Measurements from ENCODE around the gene PPP2R3C. TPM values are rescaled to one million over a fixed set of nuclear protein-coding genes. Genes with fewer than 3 reads are reported as not detected.
A peak's percentile ranks its signal among the peaks of the same experiment; 100 is the strongest.
"Not testable (repeated sequence)": the region's sequence is repeated elsewhere in the genome, so short reads cannot be mapped to it uniquely, and the experiment has no call there.

The PPP2R3C gene
- total RNA-seq, 1 donor from 2014 or later: 25.1 TPM

DNA sequence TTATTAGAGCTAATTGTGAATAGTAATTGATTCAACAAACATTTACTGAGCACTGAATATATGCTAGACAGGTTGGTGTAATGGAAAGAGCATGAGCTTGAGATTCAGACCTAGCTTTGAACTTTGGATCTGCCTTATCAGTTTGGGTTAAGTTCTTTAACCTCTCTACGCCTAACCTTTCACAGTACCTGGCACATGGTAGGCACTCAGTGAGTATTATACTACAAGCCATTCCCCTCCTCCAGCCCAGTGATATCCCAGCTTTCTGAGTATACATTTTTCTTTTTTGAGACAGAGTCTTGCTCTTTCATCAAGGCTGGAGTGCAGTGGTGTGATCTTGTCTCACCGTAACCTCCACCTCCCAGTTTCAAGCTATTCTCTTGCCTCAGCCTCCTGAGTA lies 43.7 kb downstream of the PPP2R3C start:
- DNase-seq (no peak), ATAC-seq (ENCODE audit: poor library complexity) (peak; percentile 38)
- intact Hi-C loops (cut with DNase I): no loop called here

DNA sequence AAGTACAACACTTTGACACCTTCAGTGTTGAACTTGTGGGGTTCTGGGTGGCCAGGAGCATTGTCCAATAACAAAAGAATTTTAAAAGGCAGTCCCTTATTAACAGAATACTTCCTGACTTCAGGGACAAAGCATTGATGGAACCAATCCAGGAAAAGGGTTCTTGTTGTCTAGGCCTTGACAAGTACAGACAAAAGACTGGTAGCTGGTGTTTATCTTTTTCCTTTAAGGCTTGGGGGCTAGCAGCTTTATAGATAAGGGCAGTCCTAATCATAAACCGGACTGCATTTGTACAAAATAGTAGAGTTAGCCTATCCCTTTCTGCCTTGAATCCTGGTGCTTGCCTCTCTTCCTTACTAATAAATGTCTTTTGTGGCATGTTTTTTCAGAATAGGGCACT lies 48.3 kb downstream of the PPP2R3C start:
- DNase-seq (no peak), ATAC-seq (ENCODE audit: poor library complexity) (no peak)
- intact Hi-C loops (cut with DNase I): no loop called here

DNA sequence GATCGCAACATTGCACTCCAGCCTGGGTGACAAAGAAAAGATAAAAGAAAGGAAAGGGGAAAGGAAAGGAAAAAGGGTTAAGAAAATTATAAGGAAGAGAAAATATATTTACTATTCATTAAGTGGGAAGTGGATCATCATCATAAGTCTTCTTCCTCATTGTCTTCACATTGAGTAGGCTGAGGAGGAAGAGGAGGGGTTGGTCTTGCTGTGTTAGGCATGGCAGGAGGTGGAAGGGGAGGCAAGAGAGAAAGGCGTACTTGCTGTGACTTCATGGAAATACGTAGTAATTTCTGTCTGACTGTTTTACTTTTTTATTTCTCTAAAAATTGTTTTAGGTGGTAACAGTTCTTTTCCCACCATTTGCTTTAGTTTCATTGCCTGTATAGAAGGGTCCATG lies 49.6 kb downstream of the PPP2R3C start:
- no peak for DNase-seq
- intact Hi-C loops (cut with DNase I): no loop called here
- ATAC-seq (ENCODE audit: poor library complexity): no peak

DNA sequence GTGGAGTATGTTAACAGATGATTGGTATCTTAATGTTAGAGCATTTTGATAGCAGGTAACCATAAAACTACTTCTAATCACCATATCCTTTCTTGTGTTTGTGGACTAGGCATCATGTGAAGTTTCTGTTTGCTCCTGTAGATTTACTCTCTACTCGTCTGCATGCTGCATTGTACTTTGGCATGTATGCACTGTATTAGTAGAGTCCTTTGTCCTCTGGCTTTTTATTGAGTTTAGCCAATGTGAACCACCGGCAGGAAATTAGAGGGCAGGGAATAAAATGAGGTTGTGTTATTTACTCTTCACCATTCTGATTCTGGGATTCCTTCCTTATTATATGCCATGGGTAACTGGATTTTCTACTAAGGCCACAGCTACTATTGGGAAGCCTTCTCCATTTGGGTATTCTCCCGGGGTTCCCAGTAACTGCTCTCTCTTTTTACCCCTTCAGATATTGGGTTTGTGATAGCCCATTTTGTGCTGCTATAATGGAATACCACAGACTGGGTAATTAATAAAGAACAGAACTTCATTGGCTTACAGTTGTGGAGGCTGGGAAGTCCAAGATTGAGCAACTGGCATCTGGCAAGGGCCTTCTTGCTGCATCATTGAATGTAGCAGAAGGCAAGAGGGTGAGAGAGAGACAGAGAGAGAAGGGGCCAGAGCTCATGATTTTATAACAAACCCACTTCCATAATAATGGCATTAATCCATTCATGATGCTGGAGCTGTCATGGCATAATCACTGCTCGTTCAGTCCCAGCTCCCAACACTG lies 53.4 kb downstream of the PPP2R3C start:
- no peak for DNase-seq
- intact Hi-C loops (cut with DNase I): no loop called here
- no peak for ATAC-seq (ENCODE audit: poor library complexity)

DNA sequence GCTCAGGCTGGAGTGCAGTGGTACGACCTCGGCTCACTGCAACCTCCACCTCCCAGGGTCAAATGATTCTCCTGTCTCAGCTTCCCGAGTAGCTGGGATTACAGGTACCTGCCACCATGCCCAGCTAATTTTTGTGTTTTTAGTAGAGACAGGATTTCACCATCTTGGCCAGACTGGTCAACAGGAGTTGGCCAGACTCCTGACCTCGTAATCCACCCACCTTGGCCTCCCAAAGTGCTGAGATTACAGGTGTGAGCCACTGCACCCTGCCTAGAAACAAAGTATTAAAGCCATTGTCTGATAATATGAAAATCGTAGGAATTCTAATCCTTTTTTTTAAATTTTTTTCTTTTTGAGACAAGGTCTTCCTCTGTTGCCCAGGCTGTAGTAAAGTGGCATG lies 56.1 kb downstream of the PPP2R3C start:
- DNase-seq; ATAC-seq (ENCODE audit: poor library complexity); intact Hi-C loops (cut with DNase I): not testable (repeated sequence)

DNA sequence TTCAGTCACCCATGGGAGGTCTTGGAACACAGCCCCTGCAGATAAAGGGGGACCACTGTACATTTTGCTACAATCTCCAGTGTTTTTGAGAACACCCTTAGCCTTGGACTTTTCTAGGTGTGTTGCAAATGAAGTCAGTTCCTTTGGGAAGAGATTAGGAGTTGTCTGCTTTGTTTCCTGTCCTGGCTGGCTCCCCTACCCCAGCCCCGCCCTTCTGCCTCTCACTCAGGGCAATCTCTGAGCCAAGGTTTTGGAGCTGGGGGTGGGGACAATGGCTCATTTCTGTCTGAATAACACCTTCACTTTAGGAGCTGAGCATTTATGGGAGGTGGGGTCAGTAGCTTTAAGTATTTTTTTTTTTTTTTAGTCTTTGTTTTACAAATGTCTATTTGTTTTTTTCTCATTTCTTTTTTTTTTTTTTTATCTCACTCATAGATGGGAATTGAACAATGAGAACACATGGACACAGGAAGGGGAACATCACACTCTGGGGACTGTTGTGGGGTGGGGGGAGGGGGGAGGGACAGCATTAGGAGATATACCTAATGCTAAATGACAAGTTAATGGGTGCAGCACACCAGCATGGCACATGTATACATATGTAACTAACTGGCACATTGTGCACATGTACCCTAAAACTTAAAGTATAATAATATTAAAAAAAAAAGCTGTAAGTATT lies 60.5 kb downstream of the PPP2R3C start:
- intact Hi-C loops (cut with DNase I): not testable (repeated sequence)
- ATAC-seq (ENCODE audit: poor library complexity) (peak; percentile 90), DNase-seq (peak; percentile 60)

DNA sequence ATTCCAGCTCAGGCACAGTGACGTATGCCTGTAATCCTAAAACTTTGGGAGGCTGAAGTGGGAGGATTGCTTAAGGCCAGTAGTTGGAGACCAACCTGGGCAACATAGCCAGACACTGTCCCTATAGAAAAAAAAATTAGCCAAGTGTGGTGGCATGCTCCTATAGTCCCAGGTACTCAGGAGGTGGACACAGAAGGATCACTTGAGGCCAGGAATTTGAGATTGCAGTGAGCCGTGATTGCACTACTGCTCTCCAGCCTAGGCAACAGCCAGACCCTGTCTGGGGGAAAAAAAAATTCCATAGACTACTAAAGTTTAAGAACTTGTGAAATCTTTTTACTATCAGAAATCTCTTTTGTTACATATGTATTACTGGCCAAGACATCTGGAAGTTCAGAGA lies 69.2 kb downstream of the PPP2R3C start:
- DNase-seq (no peak), ATAC-seq (ENCODE audit: poor library complexity) (no peak)
- intact Hi-C loops (cut with DNase I): no loop called here

DNA sequence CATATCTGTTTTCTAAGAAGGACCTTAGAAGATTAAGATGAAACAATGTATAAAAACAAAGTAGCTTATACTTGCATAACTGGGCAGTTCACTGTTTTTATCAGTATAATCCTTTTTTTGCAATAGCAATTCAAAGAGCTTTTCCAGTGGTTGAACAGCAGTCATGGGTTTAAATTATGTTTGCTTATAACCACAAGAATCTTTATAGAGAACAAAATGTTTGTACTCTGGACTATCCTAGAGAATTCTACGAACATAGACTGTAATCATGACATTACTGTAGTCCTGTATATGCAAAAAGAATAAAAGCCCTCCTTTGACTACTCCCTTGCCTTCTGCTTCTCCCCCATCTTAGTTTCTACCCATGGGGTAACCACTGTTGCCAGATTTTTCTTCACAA lies 70.0 kb downstream of the PPP2R3C start:
- intact Hi-C loops (cut with DNase I): no loop called here
- DNase-seq (no peak), ATAC-seq (ENCODE audit: poor library complexity) (no peak)

DNA sequence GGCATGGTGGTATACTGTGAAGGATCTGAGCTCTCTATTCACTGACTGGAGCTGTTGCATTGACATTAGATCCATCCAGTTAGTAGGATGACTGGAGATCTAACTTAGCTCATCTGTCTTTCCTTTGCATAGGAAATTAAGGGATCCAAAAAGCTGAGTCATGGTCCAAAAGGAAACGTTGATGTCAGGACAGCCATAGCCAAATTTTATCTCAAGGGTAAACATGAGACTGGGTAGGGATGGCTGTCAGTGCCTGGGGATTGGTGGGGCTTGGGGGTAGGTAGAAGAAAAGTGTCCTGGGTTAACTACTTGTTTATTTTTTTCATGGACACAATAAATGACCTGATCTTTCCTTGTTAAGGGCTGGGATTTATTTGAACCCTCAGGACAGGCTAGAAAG lies 71.1 kb downstream of the PPP2R3C start:
- DNase-seq (no peak), ATAC-seq (ENCODE audit: poor library complexity) (no peak)
- intact Hi-C loops (cut with DNase I): no loop called here

DNA sequence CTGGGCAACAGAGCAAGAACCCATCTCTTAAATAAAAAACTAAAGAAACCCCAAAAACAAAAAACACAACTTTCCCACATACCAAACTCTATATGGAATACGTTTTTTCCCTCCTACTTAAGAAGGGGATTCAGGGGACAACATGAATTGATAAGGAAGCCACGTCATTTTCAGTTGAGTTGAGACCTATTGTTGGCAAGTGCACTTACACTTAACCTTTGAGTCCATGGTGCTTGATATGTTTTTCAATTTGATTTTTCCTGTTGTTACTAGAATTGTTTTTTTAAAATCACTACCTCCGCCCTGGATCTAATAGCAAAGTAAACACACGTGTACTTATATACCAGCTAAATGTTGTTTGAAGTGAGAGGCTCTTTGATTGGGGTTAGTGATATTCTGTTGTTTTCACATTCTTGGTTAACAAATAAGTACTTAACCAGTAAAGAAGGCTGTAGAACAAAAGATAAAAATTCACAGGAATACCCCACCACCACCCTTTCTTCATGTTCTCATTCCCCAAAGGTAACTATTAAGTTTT lies 73.7 kb downstream of the PPP2R3C start:
- intact Hi-C loops (cut with DNase I): no loop called here
- ATAC-seq (ENCODE audit: poor library complexity): no peak
- DNase-seq: no peak

DNA sequence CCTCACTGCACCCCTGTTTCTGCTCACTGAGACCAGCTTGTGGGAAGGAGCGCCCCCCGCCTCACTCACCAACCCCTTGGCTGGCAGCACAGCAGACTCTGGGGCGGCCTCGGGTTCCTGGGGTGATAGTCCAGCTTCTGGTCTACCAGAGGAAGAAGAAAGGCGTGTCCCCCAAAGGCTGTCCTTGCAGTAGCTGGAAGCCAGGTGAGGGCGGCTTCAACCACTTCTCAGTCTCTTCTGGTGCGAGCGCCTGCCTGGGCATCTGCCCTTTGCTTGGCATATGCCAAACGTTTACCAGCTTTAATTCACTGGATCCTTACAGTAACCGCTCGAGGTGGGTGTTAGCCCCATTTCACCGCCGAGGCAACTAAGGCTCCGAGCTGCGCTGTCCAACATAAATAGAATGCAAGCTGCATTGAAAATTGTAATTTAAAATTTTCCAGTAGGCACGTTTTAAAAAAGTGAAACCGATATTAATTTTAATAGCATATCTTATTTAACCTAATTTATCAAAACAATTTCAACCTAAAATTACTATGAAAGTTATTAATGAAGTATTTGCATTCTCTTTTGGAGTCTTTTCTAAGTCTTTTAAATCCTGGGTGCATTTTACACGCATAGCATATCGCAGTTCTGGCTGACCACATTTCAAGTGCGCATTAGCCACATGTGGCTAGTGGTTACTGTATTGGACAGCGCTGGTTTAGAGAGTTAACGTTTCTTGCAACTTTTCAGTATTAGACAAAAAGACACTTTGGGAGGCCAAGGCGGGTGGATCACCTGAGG lies 74.8 kb downstream of the PPP2R3C start:
- no peak for DNase-seq
- intact Hi-C loops (cut with DNase I): no loop called here
- ATAC-seq (ENCODE audit: poor library complexity): peak; percentile 21

DNA sequence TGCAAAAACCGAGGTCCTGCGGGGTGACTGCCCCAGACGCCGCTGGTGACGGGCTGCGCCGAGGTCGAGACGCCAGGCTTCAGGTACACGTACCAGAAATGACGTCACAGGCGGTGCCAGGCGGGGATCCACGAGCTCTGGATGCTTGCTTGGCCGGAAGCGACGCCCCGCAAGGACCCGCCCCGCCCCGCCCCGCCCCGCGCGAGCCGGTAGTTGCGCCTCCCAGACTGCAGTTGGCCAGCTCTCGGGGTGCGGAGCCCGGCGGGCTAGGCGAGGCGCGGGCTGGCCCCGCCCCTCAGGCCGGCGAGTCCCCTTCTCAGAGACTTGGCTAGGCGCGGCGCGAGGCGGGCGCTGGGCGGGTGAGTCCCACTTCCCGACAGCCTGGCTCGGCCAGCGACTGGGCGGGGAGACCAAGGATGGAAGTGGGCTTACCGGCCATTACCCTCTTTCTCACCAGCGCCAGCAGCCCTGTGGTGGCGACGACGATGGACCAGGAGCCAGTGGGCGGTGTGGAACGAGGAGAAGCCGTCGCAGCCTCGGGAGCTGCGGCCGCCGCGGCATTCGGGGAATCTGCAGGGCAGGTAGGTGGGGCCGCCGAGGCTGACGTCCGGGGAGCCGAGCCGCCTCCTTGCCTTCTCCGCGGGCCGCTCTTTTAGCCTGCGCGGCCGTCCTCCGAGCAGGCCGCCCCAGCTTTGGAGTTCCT lies 75.6 kb downstream of the PPP2R3C start, which contains the start of gene FAM177A1:
Gene FAM177A1 (plus strand): TSS at position 225 of the 703 bp plus-strand sequence. CDS start 192 bp downstream, at position 417.
- intact Hi-C loops (cut with DNase I): no loop called here
- DNase-seq (peak; percentile 99), ATAC-seq (ENCODE audit: poor library complexity) (peak; percentile 99)

DNA sequence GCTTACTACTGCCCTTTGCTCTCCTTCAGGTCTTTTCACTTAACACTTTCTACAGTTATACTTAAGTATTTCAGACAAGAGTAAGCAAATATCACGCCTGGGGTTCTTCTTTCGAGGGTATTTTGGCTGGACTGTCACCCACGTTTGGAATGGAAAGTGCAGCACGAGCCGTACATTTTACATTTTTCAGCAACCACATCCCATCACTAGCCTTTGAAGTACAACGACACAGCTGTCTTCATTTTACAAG lies 76.1 kb downstream of the PPP2R3C start:
- DNase-seq (no peak), ATAC-seq (ENCODE audit: poor library complexity) (no peak)
- intact Hi-C loops (cut with DNase I): no loop called here

DNA sequence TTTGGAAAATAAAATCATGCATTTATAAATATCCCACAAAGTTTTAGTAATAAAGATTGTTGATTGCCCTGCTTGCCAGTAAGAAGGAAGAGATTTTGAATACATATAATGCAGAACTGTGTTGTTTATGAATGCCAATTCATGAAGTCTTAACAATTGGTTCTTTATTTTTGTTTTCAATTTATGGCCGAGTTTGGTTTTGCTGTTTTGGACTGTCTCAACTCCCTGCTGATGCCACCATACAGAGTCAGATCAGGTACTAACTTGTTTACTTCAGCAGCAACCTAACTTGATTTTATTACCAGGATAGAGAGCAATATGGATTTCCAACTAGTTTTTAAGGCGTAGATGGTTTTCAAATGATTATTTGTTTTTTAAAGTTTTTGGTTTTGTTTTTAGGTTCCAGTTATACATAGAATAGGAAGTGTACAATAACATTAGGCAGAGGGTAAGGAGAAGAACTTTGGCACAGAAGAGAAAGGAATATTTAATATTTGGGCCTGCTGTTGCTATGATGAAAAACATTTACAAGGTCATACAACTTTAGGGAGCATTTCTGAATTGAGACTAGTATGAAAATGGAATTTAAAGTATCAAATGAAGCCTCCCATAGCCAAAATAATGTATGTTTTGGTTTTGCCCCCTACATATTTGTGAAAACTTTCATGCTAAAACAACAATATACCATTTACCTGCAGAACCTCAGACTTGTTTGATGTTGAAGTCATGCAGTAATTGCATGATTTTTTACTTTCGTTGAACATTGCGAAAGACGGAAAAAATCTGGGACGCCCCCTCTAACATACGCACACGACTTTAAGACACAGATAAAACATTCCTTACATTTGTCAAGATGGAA lies 76.6 kb downstream of the PPP2R3C start:
- intact Hi-C loops (cut with DNase I): no loop called here
- ATAC-seq (ENCODE audit: poor library complexity) (no peak), DNase-seq (no peak)

DNA sequence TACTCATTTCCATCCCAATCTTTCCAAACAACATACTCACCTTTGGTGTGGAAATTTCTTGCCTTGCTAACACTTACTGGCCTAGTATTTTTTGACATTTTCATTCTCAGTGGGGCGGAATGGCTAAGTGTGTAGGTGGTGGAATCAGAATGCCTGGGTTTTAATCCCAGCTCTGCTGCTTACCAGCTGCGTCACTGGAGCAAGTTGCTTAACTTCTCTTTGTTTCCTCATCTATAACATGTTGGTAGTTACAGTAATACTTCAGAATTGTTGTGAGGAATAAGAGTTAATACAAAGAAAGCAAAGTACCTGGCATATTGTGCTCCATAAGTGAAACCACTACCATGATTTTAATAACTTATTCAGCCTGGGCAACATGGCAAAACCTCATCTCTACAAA lies 78.7 kb downstream of the PPP2R3C start:
- DNase-seq (no peak), ATAC-seq (ENCODE audit: poor library complexity) (no peak)
- intact Hi-C loops (cut with DNase I): no loop called here

DNA sequence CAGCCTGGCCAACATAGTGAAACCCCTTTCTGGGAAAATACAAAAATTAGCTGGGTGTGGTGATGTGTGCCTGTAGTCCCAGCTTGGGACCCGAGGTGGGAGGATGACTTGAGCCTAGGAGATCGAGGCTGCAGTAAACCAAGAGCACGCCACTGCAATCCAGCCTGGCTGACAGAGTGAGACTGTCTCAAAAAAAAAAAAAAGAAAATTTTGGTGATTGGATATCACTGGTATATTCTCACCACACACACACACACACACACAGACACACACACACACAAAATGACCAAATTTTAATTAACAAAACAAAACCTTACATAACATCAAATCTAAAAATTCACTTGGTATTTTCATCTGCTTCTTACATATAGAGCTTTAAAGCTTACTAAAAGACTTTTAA lies 79.2 kb downstream of the PPP2R3C start:
- DNase-seq (no peak), ATAC-seq (ENCODE audit: poor library complexity) (no peak)
- intact Hi-C loops (cut with DNase I): no loop called here

DNA sequence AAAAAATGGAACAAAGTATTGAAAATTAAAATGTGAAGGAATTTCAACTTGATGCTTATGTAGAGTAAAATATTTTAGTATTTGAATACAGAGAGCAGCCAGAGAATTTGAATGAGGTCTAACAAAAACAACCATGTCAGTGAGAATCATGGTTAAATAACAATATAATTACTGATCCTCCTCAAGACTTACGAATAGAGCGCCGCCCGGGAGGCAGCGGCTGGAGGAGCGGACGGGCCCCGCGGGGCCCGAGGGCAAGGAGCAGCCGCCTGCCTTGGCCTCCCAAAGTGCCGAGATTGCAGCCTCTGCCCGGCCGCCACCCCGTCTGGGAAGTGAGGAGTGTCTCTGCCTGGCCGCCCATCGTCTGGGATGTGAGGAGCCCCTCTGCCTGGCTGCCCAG lies 83.5 kb downstream of the PPP2R3C start:
- DNase-seq; ATAC-seq (ENCODE audit: poor library complexity); intact Hi-C loops (cut with DNase I): not testable (repeated sequence)

Measured in Right ventricle myocardium superior (tissue), 1 donor.